NCI-H460 (cell line): Measurements from ENCODE around the gene CACHD1. TPM values are rescaled to one million over a fixed set of nuclear protein-coding genes. Genes with fewer than 3 reads are reported as not detected.
A peak's percentile ranks its signal among the peaks of the same experiment; 100 is the strongest.
"Not testable (repeated sequence)": the region's sequence is repeated elsewhere in the genome, so short reads cannot be mapped to it uniquely, and the experiment has no call there.

Source experiments
- DNase-seq: peaks from one replicate; pipeline ENCODE4 v3.0.0-alpha.2; 2016; ENCODE audit warnings: low read depth; ENCODE audit errors: extremely low read depth
- total RNA-seq: library from RNA; depleted of rRNA; stranded (reverse); fragments of >200 nt; shearing (Covaris generic); gene quantifications from 2 replicates; pipeline ENCODE4 v1.2.3, GENCODE V29; 2014

Gene CACHD1
- total RNA-seq, 1 experiment from 2014 or later = 3.2 TPM

- no peak for DNase-seq
Measured at GRCh38 chr1:64578270-64578973, 108.5 kb downstream of the CACHD1 start.

GRCh38 chr1:64579767-64580166 lies 109.8 kb downstream of the CACHD1 start:
- no peak for DNase-seq

- DNase-seq = no peak
Measured at GRCh38 chr1:64581135-64581842, 111.4 kb downstream of the CACHD1 start.

- no peak for DNase-seq
Measured at GRCh38 chr1:64581843-64582185, 111.9 kb downstream of the CACHD1 start.

DNA sequence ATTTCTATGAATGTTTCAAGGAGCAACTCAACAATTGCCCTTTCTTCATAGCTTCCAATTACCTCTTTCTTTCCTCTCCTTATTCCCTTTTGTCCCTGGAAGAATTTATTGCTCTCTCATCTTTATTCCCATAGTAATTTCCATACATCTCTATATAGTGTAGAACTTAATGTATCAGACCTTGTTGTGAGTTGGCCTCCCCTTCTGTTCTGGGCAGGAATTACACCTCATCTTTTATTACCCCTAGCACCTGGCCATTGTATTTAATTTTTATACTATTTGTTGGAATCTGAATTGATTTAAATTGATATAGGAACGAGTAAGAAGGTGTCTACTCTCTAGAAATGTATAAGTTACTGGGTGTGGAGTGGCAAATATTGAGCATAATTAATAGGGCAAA lies 114.5 kb downstream of the CACHD1 start:
- DNase-seq = no peak

DNA sequence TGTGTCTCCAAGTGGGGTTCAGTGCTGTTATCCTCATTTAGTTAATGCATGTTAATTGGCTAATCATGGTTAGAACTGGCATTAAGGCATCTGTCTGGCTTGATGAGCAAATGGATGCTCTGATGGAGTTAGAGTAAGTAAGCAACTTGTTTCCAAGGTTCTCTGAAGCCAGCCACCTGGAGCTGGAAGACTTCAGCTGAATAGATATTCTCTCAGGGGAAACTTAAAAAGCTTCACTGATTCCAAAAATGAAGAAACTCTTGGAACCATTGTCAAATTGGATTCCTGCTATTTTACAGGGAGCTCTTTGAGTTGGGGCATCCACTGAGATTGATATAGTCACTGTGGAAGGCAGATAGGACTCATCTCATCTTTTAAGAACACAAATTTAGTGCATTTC lies 118.9 kb downstream of the CACHD1 start:
- DNase-seq = no peak

DNA sequence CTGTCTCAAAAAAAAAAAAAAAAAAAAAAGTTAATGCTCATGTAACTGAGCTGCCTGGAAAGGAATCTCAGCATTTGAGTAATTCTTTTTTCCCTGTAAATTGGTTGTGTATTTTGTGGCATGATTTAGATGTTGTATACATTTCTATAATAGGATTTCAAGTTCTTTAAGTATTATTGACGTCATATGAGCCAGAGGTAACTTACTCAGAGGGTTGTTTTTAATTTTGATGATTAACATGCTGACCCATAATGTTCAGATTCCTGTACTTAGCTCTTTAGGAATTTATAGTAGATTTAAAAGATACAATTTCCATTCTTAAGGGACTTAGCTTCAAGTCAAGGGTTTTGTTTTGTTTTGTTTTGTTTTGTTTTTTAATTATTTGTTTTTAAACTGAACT lies 120.4 kb downstream of the CACHD1 start:
- no peak for DNase-seq

DNA sequence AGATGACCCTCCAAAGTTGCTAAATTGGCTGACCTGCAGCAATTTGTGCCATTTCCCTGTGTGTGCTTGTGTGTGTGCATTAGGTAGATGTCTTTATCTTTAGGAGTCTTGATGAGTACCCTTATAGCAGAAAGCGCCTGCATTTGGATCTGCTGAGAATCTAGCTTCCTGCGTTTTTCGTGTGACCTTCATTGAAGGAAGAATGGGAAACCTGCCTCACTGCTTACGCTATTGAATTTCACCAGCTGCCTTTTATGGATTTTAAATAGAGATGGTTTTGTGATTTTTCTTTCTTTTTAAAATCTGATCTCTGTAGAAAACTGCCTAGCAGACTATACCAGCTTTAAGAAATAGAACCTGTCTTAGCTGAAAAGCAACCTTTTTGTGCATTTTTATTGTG lies 124.5 kb downstream of the CACHD1 start:
- DNase-seq = no peak

DNA sequence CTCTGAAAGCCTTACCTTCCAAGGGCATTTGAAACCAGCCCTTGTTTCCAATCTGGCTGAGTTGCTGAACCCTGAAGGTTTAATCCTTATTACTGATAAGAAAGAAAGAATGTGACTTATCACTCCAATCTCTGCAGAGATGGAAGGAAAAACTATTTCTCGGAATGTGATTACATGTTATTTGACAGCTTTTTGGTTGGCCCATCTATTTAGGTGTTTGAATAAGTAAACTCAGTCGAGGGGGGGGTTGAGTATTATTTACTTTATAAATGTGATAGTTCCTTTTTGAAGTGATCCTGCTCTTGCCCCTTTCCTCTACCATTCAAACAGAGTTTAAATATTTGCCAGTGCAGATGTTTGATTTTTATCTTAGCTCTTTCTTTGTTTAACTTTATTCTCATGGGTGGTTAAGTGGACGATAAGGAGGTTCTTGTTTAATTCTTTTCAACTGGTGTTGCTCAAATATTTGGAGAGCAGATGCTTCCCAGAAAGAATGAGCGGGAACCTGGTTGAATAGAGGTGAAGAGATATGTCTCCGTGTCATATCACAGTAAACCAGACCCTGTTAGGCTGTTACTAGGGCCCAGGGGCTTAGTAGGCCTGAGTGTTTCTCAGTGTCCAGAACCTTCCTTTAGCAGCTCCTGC lies 126.1 kb downstream of the CACHD1 start:
- no peak for DNase-seq

GRCh38 chr1:64597113-64597512 lies 127.2 kb downstream of the CACHD1 start:
- no peak for DNase-seq

- DNase-seq = peak; percentile 29
Measured at GRCh38 chr1:64598100-64598571, 128.2 kb downstream of the CACHD1 start.

DNA sequence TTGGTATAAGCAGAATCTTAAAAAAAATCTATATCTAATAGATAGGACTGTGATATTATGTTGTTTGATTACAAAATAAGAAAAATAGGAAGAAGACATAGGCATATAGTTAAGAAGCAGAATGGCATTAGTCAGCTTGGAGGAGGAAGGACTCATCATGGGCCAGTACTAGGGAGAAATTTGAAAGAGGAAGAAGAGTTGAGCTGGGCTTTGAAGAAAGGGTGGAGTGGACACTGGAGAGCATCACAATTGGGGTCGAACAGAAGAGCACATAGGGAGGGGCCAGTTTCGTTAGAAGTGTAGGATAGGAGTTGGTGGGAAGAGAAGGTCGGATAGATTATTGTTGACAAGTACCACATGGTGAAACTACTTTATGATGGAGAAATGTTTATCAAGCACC lies 129.3 kb downstream of the CACHD1 start:
- DNase-seq = no peak

DNA sequence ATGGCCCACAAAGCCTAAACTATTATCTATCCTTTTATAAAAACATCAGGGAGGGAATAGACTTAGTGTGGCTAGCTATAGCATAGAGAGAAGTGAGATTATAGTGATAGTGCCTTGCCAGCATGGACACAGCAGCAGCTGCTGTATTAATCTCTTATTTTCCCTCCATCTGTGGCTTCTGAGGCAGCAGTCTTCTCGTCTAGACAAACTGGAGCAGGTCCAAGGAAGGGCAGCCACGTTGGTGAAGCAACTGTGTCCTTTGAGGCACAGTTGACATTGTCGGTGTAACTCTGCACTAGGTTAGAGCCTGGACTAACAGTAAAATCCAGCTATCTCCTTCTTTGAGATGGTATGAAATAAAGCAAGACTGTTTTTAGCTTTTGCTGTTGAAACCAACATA lies 131.3 kb downstream of the CACHD1 start:
- DNase-seq = no peak

- DNase-seq = no peak
Measured at GRCh38 chr1:64608005-64608650, 138.2 kb downstream of the CACHD1 start.

DNA sequence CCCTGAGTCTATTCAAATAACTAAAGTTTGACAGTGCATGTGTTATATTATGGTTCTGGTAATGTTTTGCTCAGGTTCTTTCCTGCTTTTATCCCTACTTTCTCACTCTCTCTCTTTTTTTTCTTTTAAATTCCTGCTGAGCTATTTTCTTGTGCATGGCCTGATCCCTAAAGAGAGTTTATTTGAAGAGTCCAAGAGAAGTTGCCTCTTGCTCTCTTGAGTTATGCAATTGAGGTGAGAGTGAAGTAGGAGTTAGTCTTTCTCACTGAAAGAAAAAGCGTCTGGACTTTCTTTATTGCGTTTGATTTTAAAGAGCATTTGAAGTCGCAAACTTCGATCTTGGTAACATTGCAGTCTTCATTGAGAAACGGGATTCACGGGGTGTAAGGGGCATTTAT lies 138.7 kb downstream of the CACHD1 start:
- DNase-seq = no peak

GRCh38 chr1:64610950-64611349 lies 141.0 kb downstream of the CACHD1 start:
- not testable (repeated sequence) for DNase-seq

GRCh38 chr1:64616039-64616438 lies 146.1 kb downstream of the CACHD1 start:
- DNase-seq = no peak

DNA sequence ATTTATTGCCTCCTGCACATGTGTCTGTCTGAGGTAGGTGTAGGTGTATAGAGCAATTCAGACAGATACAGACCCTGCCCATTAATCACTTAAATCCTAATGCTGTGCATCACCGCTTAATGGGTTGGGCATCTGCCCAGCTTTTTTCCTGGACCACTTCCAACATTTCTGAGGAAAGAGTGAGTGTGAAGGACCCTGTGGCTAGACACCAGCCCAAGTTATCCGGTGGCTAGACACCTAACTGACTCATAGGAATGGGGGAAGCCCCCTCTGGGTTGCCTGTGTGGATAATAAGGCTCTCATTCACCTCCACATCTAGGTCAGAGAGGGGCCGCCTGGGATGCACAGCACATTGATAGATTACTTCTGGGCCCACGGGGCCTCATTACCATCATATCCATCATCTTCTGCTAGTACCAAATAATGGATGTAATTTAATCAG lies 153.8 kb downstream of the CACHD1 start:
- DNase-seq = no peak

GRCh38 chr1:64624218-64624713 lies 154.3 kb downstream of the CACHD1 start:
- DNase-seq = no peak

GRCh38 chr1:64624808-64625207 lies 154.9 kb downstream of the CACHD1 start:
- no peak for DNase-seq

DNA sequence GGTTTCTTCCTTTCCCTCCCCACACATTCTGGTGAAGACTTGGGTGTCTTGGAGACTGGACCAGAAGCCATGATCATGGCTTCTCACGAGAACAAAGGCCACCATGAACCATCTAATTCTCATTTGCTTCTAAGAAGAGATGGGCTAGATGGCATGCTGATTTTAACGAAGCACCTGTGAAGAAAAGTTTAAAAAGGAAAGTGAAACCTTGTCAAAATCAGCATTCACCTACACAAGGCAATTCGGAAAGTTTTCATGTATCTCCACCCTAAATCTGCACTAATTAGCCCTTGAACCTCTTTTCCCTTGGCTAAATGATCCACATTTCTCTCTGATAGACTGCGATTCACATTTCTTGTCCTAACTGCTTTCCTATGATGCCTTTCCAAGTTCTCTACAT lies 160.7 kb downstream of the CACHD1 start:
- DNase-seq = no peak
